Measurements from ENCODE around the gene OXLD1. TPM values are rescaled to one million over a fixed set of nuclear protein-coding genes. Genes with fewer than 3 reads are reported as not detected.

The OXLD1 gene
- polyA plus RNA-seq, 3 donors from 2014 or later, result 66.4 to 97.9 (median 93.9) TPM

DNA sequence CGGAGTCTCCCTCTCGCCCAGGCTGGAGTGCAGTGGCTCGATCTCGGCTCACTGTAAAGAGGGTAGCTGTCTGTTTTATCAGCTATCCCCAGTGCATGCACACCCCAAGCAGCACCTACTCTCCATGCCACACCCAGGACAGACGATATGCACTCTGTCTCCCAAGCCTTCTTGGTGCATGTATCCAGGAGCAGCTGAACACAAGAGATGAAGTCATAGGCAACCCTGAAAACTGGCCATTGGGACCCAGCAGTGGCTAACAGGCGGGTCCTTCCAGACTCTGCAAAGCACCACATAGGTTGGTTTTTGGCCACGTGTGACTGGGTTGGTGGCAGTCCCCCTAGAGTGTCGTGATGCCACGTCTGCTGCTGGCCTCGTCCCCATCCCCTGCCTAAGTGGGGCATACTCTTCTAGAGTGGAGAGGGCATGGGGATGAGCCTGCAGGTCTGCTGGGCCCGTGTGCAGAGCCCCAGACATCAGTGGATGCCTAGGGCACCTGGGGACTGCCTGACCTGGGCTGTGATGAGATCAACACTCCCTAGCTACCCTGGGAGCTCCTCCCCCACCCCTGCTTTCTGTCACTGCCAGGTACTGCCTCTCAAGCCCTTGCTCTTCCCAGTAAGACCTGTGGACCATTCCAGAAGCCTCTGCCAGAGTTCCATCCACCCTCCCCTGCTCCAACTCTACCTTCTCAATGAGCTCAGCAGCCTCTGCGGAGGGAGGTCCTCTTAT, 19.4 kb downstream of the OXLD1 start:
- no peak overlapping the region for H3K27ac Mint-ChIP-seq
- H3K4me3 Mint-ChIP-seq, result no peak overlapping the region
- DNase-seq, result no peak

DNA sequence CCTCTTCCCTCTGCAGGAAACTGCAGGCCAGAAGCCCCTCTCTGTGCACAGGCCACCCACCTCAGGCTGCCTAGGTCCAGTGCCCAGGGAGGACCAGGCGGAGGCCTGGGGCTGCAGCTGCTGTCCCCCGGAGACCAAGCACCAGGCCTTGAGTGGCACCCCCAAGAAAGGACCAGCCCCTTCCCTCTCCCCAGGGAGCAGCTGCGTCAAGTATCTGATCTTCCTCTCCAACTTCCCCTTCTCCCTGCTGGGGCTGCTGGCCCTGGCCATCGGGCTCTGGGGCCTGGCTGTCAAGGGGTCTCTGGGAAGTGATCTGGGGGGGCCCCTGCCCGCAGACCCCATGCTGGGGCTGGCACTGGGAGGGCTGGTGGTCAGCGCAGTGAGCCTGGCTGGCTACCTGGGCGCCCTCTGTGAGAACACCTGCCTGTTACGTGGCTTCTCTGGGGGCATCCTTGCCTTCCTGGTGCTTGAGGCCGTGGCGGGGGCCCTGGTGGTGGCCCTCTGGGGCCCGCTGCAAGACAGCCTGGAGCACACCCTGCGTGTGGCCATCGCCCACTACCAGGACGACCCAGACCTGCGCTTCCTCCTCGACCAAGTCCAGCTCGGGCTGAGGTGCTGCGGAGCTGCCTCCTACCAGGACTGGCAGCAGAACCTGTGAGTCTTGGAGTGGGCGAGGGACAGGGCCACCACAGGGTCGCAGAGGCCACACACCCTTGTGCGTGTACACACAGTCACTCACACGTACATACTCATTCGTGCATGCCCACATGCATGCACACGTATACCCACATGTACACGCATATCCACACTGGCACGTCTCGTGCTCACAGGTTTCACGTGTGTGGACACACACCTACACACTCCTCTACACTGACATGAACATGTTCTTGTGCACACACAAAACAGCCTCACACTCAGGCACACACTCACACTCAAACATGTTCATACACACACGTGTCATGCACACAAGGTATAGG, 21.1 kb downstream of the OXLD1 start:
- H3K4me3 Mint-ChIP-seq, result no peak overlapping the region
- no peak overlapping the region for H3K27ac Mint-ChIP-seq
- no peaks in the 10 kb centered on the region for H3K36me3 Mint-ChIP-seq
- H3K4me1 Mint-ChIP-seq, result no peaks in the 10 kb centered on the region
- no peak for DNase-seq
- no peaks in the 10 kb centered on the region for H3K9me3 Mint-ChIP-seq
- peaks cover 3 to 13% (median 11%) of the 10 kb centered on the region in 3 donors for H3K27me3 Mint-ChIP-seq (ENCODE audit: low read depth in 3 of 3)

More for the DNA sequence above, 19.4 kb downstream of the OXLD1 start:
- H3K4me1 Mint-ChIP-seq, result peaks cover 0 to 5% of the 10 kb centered on the region in 2 donors
- H3K27me3 Mint-ChIP-seq (ENCODE audit: low read depth in 3 of 3), result peaks cover 3 to 11% (median 11%) of the 10 kb centered on the region in 3 donors
- no peaks in the 10 kb centered on the region for H3K9me3 Mint-ChIP-seq
- peaks cover 0 to 4% (median 0%) of the 10 kb centered on the region in 3 donors for H3K36me3 Mint-ChIP-seq

DNA sequence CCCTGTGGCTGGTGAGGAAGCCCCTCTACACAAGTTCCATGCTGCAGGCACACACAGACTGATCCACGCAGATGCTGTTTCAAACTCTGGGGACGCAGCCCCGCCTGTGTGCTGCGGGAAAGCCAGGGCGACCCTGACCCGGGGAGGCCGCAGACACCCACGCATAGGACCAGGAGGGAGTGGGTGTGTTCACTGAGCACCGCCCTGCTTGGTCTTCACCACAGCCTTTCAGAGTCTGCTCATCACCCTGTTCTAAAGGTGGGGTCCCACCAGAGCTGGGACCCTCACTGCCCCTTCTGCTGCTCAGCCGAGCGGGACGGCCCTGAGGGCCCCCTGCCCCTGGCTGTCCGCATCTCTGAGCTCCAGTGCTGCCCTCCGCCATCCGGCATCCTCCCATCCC, 21.9 kb downstream of the OXLD1 start:
- no peak overlapping the region for H3K4me3 Mint-ChIP-seq
- no peak for DNase-seq
- no peak overlapping the region for H3K27ac Mint-ChIP-seq
- H3K4me1 Mint-ChIP-seq, result no peaks in the 10 kb centered on the region
- peaks cover 3 to 13% (median 9%) of the 10 kb centered on the region in 3 donors for H3K27me3 Mint-ChIP-seq (ENCODE audit: low read depth in 3 of 3)
- H3K9me3 Mint-ChIP-seq, result no peaks in the 10 kb centered on the region
- H3K36me3 Mint-ChIP-seq, result no peaks in the 10 kb centered on the region

DNA sequence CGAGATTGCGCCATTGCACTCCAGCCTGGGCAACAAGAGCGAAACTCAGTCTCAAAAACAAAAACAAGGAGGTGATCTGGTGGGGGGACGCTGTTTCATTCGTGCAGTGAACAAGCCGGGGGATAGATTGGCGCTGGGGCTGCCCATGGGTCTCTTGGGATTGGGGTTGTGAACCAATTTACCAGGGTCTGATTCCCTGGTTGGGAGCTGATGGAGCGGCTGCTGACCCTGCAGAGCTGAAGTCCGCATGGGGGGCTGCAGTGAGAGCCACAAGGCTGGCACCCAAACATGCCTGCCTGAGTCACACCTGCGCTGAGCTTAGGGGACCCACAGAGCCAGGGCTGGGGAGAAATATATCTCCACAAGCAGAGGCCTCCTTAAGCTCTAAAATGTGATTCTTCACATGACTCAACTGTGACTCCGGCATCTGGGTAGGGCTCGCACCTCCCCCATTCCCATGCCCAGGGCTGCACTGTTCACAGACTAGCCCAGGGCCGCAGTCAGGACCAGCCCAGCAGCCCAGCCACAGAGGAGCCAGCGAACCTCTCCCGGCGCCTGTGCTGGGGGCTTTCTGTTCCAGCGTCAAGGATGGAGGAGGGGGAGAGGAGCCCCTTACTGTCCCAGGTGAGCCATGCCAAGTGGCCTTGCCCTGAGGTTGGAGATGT, 24.4 kb downstream of the OXLD1 start:
- Mint-ChIP-seq H3K4me3 (no peak overlapping the region), H3K4me1 (no peaks in the 10 kb centered on the region), H3K9me3 (no peaks in the 10 kb centered on the region), H3K36me3 (no peaks in the 10 kb centered on the region), H3K27ac (no peak overlapping the region), H3K27me3 (ENCODE audit: low read depth in 3 of 3) (peaks cover 5 to 7% (median 6%) of the 10 kb centered on the region in 3 donors)
- DNase-seq, result no peak

DNA sequence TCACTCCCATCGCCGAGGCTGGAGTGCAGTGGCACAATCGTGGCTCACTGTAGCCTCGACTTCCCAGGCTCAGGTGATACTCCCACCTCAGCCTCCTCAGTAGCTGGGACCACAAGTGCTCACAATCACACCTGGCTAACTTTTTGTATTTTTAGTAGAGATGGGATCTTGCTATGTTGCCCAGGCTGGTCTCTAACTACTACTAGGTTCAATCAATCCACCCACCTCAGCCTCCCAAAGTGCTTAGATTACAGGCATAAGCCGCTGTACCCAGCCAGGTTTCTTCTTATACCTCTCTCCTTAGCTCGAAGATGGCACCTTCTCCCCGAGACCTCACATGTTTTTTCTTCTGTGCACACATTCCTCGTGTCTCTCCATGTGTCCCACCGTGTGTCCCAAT, 26.4 kb downstream of the OXLD1 start:
- H3K36me3 Mint-ChIP-seq, result no peaks in the 10 kb centered on the region
- no peaks in the 10 kb centered on the region for H3K9me3 Mint-ChIP-seq
- peak overlapping the region in 1 of 5 donors; percentile 44 for H3K4me3 Mint-ChIP-seq
- no peak overlapping the region for H3K27ac Mint-ChIP-seq
- H3K4me1 Mint-ChIP-seq, result peaks cover 12 to 13% of the 10 kb centered on the region in 2 donors
- no peak for DNase-seq
- H3K27me3 Mint-ChIP-seq (ENCODE audit: low read depth in 3 of 3), result peaks cover 3 to 5% (median 4%) of the 10 kb centered on the region in 3 donors

DNA sequence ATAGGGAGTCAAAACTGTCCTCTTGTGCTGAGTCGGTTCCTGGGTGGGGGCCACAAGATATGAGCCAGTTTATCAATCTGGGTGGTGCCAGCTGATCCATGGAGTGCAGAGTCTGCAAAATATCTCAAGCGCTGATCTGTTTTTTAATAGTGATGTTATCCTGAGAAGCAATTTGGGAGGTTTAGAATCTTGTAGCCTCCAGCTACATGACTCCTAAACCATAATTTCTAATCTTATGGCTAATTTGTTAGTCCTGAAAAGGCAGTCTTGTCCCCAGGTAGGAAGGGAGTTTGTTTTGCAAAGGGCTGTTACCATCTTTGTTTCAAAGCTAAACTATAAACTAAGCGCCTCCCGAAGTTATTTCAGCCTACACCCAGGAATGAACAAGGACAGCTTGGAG, 27.7 kb downstream of the OXLD1 start:
- no peaks in the 10 kb centered on the region for H3K9me3 Mint-ChIP-seq
- peaks cover 3 to 4% (median 4%) of the 10 kb centered on the region in 3 donors for H3K27me3 Mint-ChIP-seq (ENCODE audit: low read depth in 3 of 3)
- peaks cover 12 to 17% of the 10 kb centered on the region in 2 donors for H3K4me1 Mint-ChIP-seq
- DNase-seq, result no peak
- no peaks in the 10 kb centered on the region for H3K36me3 Mint-ChIP-seq
- H3K27ac Mint-ChIP-seq, result no peak overlapping the region
- peak overlapping the region in 3 of 5 donors; percentile 58 to 74 (median 71) for H3K4me3 Mint-ChIP-seq

DNA sequence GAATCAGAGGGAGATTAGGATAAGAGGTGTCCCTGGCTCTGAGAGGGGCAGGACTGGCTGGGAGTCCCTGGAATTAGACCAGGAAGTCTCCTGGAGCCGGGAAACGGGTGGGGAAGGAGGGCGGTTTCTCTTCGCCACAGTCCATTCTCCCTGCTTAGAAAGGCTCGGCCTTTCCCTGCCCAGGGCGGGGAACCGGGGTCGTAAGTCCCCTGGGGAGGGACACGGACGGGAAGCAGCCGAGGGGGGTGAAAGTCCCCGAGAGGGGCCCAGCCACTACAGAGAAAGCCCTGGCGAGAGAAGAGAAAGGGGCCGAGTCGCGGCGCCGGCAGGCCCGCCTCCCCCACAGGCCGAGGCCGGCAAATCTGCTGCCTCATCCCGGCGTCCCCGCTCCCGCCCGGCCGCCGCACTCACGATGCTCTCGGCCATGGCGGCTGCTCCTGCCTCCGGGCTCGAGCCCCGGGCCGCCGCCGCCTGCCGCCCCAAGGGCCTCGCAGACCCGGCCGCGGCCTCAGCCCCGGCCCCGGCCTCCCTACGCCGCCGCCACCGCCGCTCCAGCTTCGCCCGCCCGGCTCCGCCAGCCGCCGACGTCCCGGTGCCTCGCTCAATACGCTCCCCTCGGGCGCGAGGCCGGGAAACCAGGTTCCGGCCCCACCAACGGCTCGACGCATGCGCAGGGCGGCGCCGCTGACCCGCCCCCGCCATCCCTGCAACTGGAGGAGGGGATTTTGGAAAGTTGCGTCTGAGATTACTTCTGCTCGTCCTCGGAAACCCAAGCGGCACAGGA, 29.7 kb downstream of the OXLD1 start, which contains the start of the genes NPLOC4 and TSPAN10:
TSS of gene NPLOC4 (minus strand) at position 608 of the 784 bp plus-strand sequence. CDS start at position 426, 182 bp downstream.
TSS of gene TSPAN10 (plus strand) at position 692 of the 784 bp plus-strand sequence. CDS start 5,217 bp downstream, outside the sequence.
- Mint-ChIP-seq H3K27ac (peak within 1 kb of the TSS; percentile 78 to 96 (median 92)), H3K27me3 (ENCODE audit: low read depth in 3 of 3) (peaks cover 3 to 4% (median 4%) of the 10 kb centered on the region in 3 donors), H3K36me3 (no peaks in the 10 kb centered on the region), H3K4me3 (peak within 1 kb of the TSS; percentile 90 to 96 (median 92)), H3K9me3 (no peaks in the 10 kb centered on the region), H3K4me1 (peaks cover 21 to 24% of the 10 kb centered on the region in 2 donors)
- peak; percentile 78 to 83 (median 82) for DNase-seq

DNA sequence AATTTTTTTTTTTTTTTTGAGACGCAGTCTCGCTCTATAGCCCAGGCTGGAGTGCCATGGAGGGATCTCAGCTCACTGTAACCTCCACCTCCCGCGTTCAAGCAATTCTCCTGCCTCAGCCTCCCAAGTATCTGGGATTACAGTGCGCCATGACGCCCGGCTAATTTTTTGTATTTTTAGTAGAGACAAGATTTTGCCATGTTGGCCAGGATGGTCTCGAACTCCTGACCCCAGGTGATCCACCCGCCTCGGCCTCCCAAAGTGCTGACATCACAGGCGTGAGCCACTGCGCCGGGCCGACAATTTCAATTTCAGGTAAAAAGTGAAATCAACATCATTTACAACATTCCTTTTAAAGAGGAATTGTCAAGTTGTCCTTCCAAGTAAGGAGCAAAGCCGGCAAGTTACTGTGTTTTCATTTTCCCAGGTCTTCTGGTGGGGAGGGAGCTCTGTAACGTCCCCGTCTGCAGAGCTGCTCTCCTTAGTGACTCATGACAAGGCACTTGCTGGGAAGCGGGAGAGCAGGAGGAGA, 30.4 kb downstream of the OXLD1 start:
- DNase-seq, result no peak
- H3K27me3 Mint-ChIP-seq (ENCODE audit: low read depth in 3 of 3), result peaks cover 2 to 4% (median 3%) of the 10 kb centered on the region in 3 donors
- peak overlapping the region; percentile 90 to 96 (median 92) for H3K4me3 Mint-ChIP-seq
- no peaks in the 10 kb centered on the region for H3K9me3 Mint-ChIP-seq
- peak overlapping the region; percentile 78 to 96 (median 92) for H3K27ac Mint-ChIP-seq
- H3K4me1 Mint-ChIP-seq, result peaks cover 24% of the 10 kb centered on the region in 2 donors
- H3K36me3 Mint-ChIP-seq, result no peaks in the 10 kb centered on the region

DNA sequence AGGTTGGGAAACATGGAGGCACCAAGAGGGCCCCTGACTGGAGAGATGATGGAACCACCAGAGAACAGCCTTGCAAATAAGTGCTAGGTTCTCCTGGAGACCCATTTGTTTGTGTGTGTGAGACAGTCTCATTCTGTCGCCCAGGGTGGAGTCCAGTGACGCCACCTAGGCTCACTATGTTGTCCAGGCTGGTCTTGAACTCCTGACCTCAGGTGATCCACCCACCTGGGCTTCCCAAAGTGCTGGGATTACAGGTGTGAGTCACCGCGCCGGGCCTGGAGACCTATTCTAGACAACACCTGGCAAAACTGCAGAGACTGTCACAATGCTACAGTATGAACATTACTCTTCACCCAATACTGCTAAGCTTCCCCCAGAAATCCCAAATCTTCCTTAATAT, 31.0 kb downstream of the OXLD1 start:
- no peaks in the 10 kb centered on the region for H3K36me3 Mint-ChIP-seq

DNA sequence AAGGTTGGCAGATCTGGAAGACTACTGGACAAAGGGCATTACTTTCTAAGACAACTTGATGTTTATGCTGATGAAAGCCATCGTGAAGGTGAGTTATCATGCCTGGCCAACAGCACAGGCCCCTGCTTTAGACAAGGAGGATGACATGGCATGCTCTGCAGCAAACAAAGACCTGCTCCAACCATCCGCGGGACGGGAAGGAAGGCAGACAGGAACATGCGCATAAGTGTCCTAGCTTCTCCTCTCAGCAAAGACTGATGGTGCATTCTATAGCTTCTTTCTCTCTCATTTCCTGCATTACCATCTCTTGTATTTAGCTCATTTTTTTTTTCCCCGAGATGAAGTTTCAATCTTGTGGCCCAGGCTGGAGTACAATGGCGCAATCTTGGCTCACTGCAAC, 34.9 kb downstream of the OXLD1 start:
- Mint-ChIP-seq H3K4me1 (peaks cover 24% of the 10 kb centered on the region in 2 donors), H3K4me3 (no peak overlapping the region), H3K36me3 (peaks cover 7% of the 10 kb centered on the region in 3 donors), H3K27me3 (ENCODE audit: low read depth in 3 of 3) (no peaks in the 10 kb centered on the region), H3K9me3 (no peaks in the 10 kb centered on the region), H3K27ac (no peak overlapping the region)
- DNase-seq, result no peak

More for the DNA sequence above, 31.0 kb downstream of the OXLD1 start:
- H3K4me3 Mint-ChIP-seq, result peak overlapping the region; percentile 90 to 96 (median 92)
- H3K9me3 Mint-ChIP-seq, result no peaks in the 10 kb centered on the region
- no peak for DNase-seq
- peaks cover 24% of the 10 kb centered on the region in 2 donors for H3K4me1 Mint-ChIP-seq
- H3K27ac Mint-ChIP-seq, result peak overlapping the region in 4 of 6 donors; percentile 62 to 96 (median 88)
- peaks cover 2 to 4% (median 3%) of the 10 kb centered on the region in 3 donors for H3K27me3 Mint-ChIP-seq (ENCODE audit: low read depth in 3 of 3)

DNA sequence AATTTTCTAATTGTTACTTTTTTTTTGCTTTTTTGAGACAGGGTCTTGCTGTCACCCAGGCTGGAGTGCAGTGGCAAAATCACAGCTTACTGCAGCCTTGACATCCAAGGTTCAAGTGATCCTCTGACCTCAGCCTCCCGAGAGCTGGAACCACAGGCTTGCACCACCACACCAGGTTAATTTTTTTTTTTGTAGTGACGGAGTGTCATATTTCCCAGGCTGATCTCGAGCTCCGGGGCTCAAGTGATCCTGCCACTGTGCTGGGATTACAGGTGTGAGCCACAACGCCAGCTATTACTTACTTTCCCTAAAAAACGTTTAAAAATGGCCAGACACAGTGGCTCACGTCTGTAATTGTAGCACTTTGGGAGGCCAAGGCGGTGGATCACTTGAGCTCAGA, 36.1 kb downstream of the OXLD1 start:
- H3K4me1 Mint-ChIP-seq, result peaks cover 12 to 15% of the 10 kb centered on the region in 2 donors
- H3K4me3 Mint-ChIP-seq, result no peak overlapping the region
- no peaks in the 10 kb centered on the region for H3K9me3 Mint-ChIP-seq
- peaks cover 16% of the 10 kb centered on the region in 3 donors for H3K36me3 Mint-ChIP-seq
- no peaks in the 10 kb centered on the region for H3K27me3 Mint-ChIP-seq (ENCODE audit: low read depth in 3 of 3)
- no peak overlapping the region for H3K27ac Mint-ChIP-seq
- DNase-seq, result no peak

DNA sequence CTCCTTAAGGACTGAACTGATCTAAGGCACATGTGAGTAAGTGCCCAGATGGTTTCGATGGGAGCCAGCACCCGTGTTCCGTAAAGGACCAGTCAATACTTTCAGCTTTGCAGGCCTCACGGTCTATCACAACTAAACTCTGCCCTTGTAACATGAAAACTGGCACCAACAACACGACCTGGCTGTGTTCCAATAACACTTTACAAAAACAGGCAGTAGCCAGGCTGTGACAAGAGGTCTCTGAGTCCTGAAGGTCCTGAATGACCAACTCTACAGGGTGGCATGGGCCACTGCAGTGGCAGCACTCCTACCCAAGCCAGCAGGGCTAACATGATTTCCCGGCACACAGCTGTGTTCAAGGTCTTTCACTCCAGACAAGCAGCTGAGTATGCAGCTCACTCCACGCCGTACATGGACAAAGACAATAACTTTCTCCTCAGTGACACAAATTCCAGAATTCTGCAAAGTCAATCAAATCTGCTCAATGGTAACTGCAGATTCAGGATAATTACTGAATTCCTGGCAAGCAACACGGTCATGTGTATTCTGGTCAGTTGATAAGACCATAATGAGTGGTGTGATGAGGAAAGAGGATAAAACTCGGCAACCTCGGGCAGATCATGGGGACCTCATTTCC, 44.8 kb downstream of the OXLD1 start:
- H3K27ac Mint-ChIP-seq, result peak overlapping the region in 1 of 6 donors; percentile 46
- DNase-seq, result no peak
- H3K4me3 Mint-ChIP-seq, result no peak overlapping the region
- H3K27me3 Mint-ChIP-seq (ENCODE audit: low read depth in 3 of 3), result no peaks in the 10 kb centered on the region
- H3K9me3 Mint-ChIP-seq, result peaks cover 0 to 2% (median 0%) of the 10 kb centered on the region in 6 donors
- H3K36me3 Mint-ChIP-seq, result peaks cover 20 to 41% (median 29%) of the 10 kb centered on the region in 3 donors
- peaks cover 2 to 18% of the 10 kb centered on the region in 2 donors for H3K4me1 Mint-ChIP-seq
